SK-N-SH treated with all-trans-retinoic acid at 6 μM for 48 hours (cell line): ENCODE results near the gene DPY19L2.
"Not testable (repeated sequence)": the region's sequence is repeated elsewhere in the genome, so short reads cannot be mapped to it uniquely, and the experiment has no call there.

Experiments
- ARNTL ChIP-seq: fragments of 450-650 bp; formaldehyde crosslinking; IDR thresholded peaks from 2 replicates; pipeline ENCODE4 v1.5.0; 2020; ENCODE audit warnings: low read depth, mild to moderate bottlenecking, moderate library complexity, borderline replicate concordance
- CREB5 ChIP-seq: fragments of 250-450 bp; sonication (Bioruptor Pico); IDR thresholded peaks from 2 replicates; pipeline ENCODE4 v1.5.1; 2020; ENCODE audit warnings: low read depth, mild to moderate bottlenecking, moderate library complexity
- ISL1 ChIP-seq: fragments of 250-450 bp; sonication (Bioruptor Pico); IDR thresholded peaks from 2 replicates; pipeline ENCODE4 v2.1.2; 2022; ENCODE audit warnings: mild to moderate bottlenecking, moderate library complexity
- SNAI2 ChIP-seq: fragments of 250-450 bp; sonication (Bioruptor Pico); IDR thresholded peaks from 2 replicates; pipeline ENCODE4 v1.5.0; 2020; ENCODE audit warnings: mild to moderate bottlenecking, moderate library complexity
- TCF4 ChIP-seq: fragments of 250-450 bp; sonication (Bioruptor Pico); IDR thresholded peaks from 2 replicates; pipeline ENCODE4 v1.8.0; 2021; ENCODE audit warnings: mild to moderate bottlenecking, moderate library complexity, borderline replicate concordance
- ZC3H10 ChIP-seq: fragments of 250-450 bp; sonication (Bioruptor Pico); IDR thresholded peaks from 2 replicates; pipeline ENCODE4 v1.5.1; 2021; ENCODE audit warnings: mild to moderate bottlenecking, moderate library complexity
- ZNF8 ChIP-seq: fragments of 450-650 bp; formaldehyde crosslinking; IDR thresholded peaks from 2 replicates; pipeline ENCODE4 v1.5.0; 2020; ENCODE audit warnings: mild to moderate bottlenecking, moderate library complexity
- TF ChIP-seq, protein P1 (sequence below): fragments of 250-450 bp; sonication (Bioruptor Pico); IDR thresholded peaks from 2 replicates; pipeline ENCODE4 v1.5.1; 2021; ENCODE audit warnings: mild to moderate bottlenecking, moderate library complexity
- TF ChIP-seq, protein P2 (sequence below): fragments of 250-450 bp; sonication (Bioruptor Pico); IDR thresholded peaks from 2 replicates; pipeline ENCODE4 v1.8.0; 2020; ENCODE audit warnings: mild to moderate bottlenecking, moderate library complexity, borderline replicate concordance
- TF ChIP-seq, protein P3 (sequence below): fragments of 250-450 bp; sonication (Bioruptor Pico); IDR thresholded peaks from 2 replicates; pipeline ENCODE4 v1.5.0; 2020; ENCODE audit warnings: mild to moderate bottlenecking, moderate library complexity

GRCh38 chr12:63537838-63538237 lies 130.5 kb downstream of the DPY19L2 start:
- not testable (repeated sequence) for TF ChIP-seq ARNTL (CRISPR knock-in tag); ISL1 (CRISPR knock-in tag); ZNF8 (CRISPR knock-in tag); SNAI2 (CRISPR knock-in tag); ZC3H10 (CRISPR knock-in tag); TCF4 (CRISPR knock-in tag); CREB5
- TF ChIP-seq, protein P1, sequence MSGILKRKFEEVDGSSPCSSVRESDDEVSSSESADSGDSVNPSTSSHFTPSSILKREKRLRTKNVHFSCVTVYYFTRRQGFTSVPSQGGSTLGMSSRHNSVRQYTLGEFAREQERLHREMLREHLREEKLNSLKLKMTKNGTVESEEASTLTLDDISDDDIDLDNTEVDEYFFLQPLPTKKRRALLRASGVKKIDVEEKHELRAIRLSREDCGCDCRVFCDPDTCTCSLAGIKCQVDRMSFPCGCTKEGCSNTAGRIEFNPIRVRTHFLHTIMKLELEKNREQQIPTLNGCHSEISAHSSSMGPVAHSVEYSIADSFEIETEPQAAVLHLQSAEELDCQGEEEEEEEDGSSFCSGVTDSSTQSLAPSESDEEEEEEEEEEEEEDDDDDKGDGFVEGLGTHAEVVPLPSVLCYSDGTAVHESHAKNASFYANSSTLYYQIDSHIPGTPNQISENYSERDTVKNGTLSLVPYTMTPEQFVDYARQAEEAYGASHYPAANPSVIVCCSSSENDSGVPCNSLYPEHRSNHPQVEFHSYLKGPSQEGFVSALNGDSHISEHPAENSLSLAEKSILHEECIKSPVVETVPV (CRISPR knock-in tag) = not testable (repeated sequence)
- TF ChIP-seq, protein P2, sequence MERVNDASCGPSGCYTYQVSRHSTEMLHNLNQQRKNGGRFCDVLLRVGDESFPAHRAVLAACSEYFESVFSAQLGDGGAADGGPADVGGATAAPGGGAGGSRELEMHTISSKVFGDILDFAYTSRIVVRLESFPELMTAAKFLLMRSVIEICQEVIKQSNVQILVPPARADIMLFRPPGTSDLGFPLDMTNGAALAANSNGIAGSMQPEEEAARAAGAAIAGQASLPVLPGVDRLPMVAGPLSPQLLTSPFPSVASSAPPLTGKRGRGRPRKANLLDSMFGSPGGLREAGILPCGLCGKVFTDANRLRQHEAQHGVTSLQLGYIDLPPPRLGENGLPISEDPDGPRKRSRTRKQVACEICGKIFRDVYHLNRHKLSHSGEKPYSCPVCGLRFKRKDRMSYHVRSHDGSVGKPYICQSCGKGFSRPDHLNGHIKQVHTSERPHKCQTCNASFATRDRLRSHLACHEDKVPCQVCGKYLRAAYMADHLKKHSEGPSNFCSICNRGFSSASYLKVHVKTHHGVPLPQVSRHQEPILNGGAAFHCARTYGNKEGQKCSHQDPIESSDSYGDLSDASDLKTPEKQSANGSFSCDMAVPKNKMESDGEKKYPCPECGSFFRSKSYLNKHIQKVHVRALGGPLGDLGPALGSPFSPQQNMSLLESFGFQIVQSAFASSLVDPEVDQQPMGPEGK = not testable (repeated sequence)
- TF ChIP-seq, protein P3, sequence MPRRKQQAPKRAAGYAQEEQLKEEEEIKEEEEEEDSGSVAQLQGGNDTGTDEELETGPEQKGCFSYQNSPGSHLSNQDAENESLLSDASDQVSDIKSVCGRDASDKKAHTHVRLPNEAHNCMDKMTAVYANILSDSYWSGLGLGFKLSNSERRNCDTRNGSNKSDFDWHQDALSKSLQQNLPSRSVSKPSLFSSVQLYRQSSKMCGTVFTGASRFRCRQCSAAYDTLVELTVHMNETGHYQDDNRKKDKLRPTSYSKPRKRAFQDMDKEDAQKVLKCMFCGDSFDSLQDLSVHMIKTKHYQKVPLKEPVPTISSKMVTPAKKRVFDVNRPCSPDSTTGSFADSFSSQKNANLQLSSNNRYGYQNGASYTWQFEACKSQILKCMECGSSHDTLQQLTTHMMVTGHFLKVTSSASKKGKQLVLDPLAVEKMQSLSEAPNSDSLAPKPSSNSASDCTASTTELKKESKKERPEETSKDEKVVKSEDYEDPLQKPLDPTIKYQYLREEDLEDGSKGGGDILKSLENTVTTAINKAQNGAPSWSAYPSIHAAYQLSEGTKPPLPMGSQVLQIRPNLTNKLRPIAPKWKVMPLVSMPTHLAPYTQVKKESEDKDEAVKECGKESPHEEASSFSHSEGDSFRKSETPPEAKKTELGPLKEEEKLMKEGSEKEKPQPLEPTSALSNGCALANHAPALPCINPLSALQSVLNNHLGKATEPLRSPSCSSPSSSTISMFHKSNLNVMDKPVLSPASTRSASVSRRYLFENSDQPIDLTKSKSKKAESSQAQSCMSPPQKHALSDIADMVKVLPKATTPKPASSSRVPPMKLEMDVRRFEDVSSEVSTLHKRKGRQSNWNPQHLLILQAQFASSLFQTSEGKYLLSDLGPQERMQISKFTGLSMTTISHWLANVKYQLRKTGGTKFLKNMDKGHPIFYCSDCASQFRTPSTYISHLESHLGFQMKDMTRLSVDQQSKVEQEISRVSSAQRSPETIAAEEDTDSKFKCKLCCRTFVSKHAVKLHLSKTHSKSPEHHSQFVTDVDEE (CRISPR knock-in tag) = not testable (repeated sequence)
